ENCODE data around the gene C12orf76. TPM values are rescaled to one million over a fixed set of nuclear protein-coding genes. Genes with fewer than 3 reads are reported as not detected.

The C12orf76 gene
- total and polyA plus RNA-seq, 4 experiments from 2014 or later, result 16.4 to 33.5 (median 22.0) TPM

- CTCF ChIA-PET (ENCODE audit: partially characterized antibody), result interaction anchor here (0.8 to 1.8 kb wide), 5 partner anchors 9 to 170 kb away, joined by 3 to 5 read pairs (median 3); no protein-coding TSS in a partner anchor
- peaks cover 56 to 80% of the 10 kb centered on the region in 2 donors for H3K36me3 Mint-ChIP-seq
- H3K9me3 ChIP-seq (ENCODE audit: control insufficient read depth in 1 of 2, low read length in 2 of 2), result no peaks in the 10 kb centered on the region
- peaks cover 0 to 3% (median under 1%) of the 10 kb centered on the region in 4 donors for H3K4me1 Mint-ChIP-seq
- H3K27ac ChIP-seq (ENCODE audit: low read depth, low read length), result no peak overlapping the region
- peaks cover 69% of the 10 kb centered on the region for H3K36me3 ChIP-seq (ENCODE audit: insufficient read depth, low read length)
- intact Hi-C loops (cut with micrococcal nuclease), result no loop called here
- H3K9me3 Mint-ChIP-seq, result no peaks in the 10 kb centered on the region
- H3K27me3 ChIP-seq (ENCODE audit: insufficient read depth, low read length), result no peaks in the 10 kb centered on the region
- peak overlapping the region in 6 of 7 donors; percentile 17 to 64 (median 58) for H3K27ac Mint-ChIP-seq
- DNase-seq, result no peak
- POLR2A ChIA-PET (ENCODE audit: partially characterized antibody), result interaction anchor here (0.6 to 1.1 kb wide), 2 partner anchors 28 to 216 kb away, joined by 3 to 5 read pairs; no protein-coding TSS in a partner anchor
- no peaks in the 10 kb centered on the region for H3K27me3 Mint-ChIP-seq
- H3K4me3 Mint-ChIP-seq, result no peak overlapping the region
- H3K4me1 ChIP-seq (ENCODE audit: insufficient read depth, low read length), result no peaks in the 10 kb centered on the region
- H3K4me3 ChIP-seq (ENCODE audit: low read length in 2 of 2), result no peak overlapping the region
These were observed 25.0 kb downstream of the C12orf76 start for GRCh38 chr12:110023059-110023980.

DNA sequence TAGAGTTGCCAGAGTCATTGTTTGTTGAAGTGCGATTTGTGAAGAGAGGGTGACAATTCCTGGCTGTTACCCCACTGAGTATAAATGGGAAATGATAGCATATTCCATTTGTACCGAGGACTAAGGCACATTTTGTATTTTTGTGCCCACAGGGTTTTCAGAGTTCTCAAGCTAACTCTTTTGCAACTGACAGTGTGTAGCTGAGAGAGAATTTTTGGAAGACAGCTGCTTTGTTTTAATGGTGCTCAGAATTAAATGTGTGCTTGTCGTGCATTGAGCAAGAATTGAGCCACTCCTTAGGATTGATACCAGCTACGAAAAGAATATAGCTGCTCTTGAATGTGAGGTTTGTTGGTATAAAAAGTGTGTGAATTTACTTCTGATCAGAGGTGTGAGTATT, 27.4 kb downstream of the C12orf76 start:
- H3K9me3 ChIP-seq (ENCODE audit: control insufficient read depth in 1 of 2, low read length in 2 of 2), result no peaks in the 10 kb centered on the region
- intact Hi-C loops (cut with micrococcal nuclease), result no loop called here
- peak overlapping the region in 1 of 7 donors; percentile 15 for H3K27ac Mint-ChIP-seq
- H3K4me3 ChIP-seq (ENCODE audit: low read length in 2 of 2), result no peak overlapping the region
- peaks cover 0 to 3% (median under 1%) of the 10 kb centered on the region in 4 donors for H3K4me1 Mint-ChIP-seq
- H3K27me3 ChIP-seq (ENCODE audit: insufficient read depth, low read length), result no peaks in the 10 kb centered on the region
- no peak overlapping the region for H3K27ac ChIP-seq (ENCODE audit: low read depth, low read length)
- peaks cover 48 to 78% of the 10 kb centered on the region in 2 donors for H3K36me3 Mint-ChIP-seq
- CTCF ChIA-PET (ENCODE audit: partially characterized antibody), result interaction anchor here (0.6 to 1.0 kb wide), 4 partner anchors 10 to 216 kb away, joined by 3 to 4 read pairs (median 3); no protein-coding TSS in a partner anchor
- no peaks in the 10 kb centered on the region for H3K9me3 Mint-ChIP-seq
- peaks cover 72% of the 10 kb centered on the region for H3K36me3 ChIP-seq (ENCODE audit: insufficient read depth, low read length)
- POLR2A ChIA-PET (ENCODE audit: partially characterized antibody), result no interaction called here
- no peaks in the 10 kb centered on the region for H3K4me1 ChIP-seq (ENCODE audit: insufficient read depth, low read length)
- H3K4me3 Mint-ChIP-seq, result no peak overlapping the region
- H3K27me3 Mint-ChIP-seq, result no peaks in the 10 kb centered on the region
- no peak for DNase-seq

- Mint-ChIP-seq H3K4me1 (peaks cover 29 to 43% (median 37%) of the 10 kb centered on the region in 4 donors), H3K9me3 (no peaks in the 10 kb centered on the region), H3K4me3 (peak overlapping the region in 7 of 8 donors; percentile 32 to 84 (median 60)), H3K36me3 (peaks cover 35 to 64% of the 10 kb centered on the region in 2 donors), H3K27ac (peak overlapping the region; percentile 61 to 94 (median 84)), H3K27me3 (no peaks in the 10 kb centered on the region)
- intact Hi-C loops (cut with micrococcal nuclease), result loop anchor here (1.0 to 5.0 kb wide), 5 partner anchors 68 to 208 kb away; partner anchors contain the start of gene TCHP
- Histone ChIP-seq H3K4me1 (ENCODE audit: insufficient read depth, low read length) (peaks cover 42% of the 10 kb centered on the region), H3K9me3 (ENCODE audit: control insufficient read depth in 1 of 2, low read length in 2 of 2) (no peaks in the 10 kb centered on the region), H3K27me3 (ENCODE audit: insufficient read depth, low read length) (no peaks in the 10 kb centered on the region), H3K27ac (ENCODE audit: low read depth, low read length) (peak overlapping the region; percentile 46), H3K36me3 (ENCODE audit: insufficient read depth, low read length) (peaks cover 42% of the 10 kb centered on the region), H3K4me3 (ENCODE audit: low read length in 2 of 2) (no peak overlapping the region)
- CTCF ChIA-PET (ENCODE audit: partially characterized antibody), result interaction anchor here (0.7 to 1.6 kb wide), 9 partner anchors 16 to 161 kb away, joined by 3 to 5 read pairs (median 3); partner anchors contain the start of genes ANKRD13A and GIT2
- peak in 3 of 5 donors; percentile 45 to 51 (median 45) for DNase-seq
- POLR2A ChIA-PET (ENCODE audit: partially characterized antibody), result no interaction called here
These were observed 33.2 kb downstream of the C12orf76 start for GRCh38 chr12:110015132-110015531.

GRCh38 chr12:110012659-110013058, 35.7 kb downstream of the C12orf76 start:
- Mint-ChIP-seq H3K4me3 (peak overlapping the region in 4 of 8 donors; percentile 55 to 77 (median 72)), H3K27me3 (no peaks in the 10 kb centered on the region), H3K27ac (peak overlapping the region; percentile 79 to 97 (median 94)), H3K4me1 (peaks cover 44 to 67% (median 56%) of the 10 kb centered on the region in 4 donors), H3K9me3 (no peaks in the 10 kb centered on the region), H3K36me3 (peaks cover 22 to 51% of the 10 kb centered on the region in 2 donors)
- peaks cover 20% of the 10 kb centered on the region for H3K36me3 ChIP-seq (ENCODE audit: insufficient read depth, low read length)
- intact Hi-C loops (cut with micrococcal nuclease), result no loop called here
- POLR2A ChIA-PET (ENCODE audit: partially characterized antibody), result interaction anchor here (1.3 to 2.8 kb wide), 4 partner anchors 12 to 45 kb away, joined by 3 to 19 read pairs (median 9); partner anchors contain the start of genes ANKRD13A and GIT2
- no peaks in the 10 kb centered on the region for H3K27me3 ChIP-seq (ENCODE audit: insufficient read depth, low read length)
- H3K27ac ChIP-seq (ENCODE audit: low read depth, low read length), result peak overlapping the region; percentile 43
- no peaks in the 10 kb centered on the region for H3K9me3 ChIP-seq (ENCODE audit: control insufficient read depth in 1 of 2, low read length in 2 of 2)
- CTCF ChIA-PET (ENCODE audit: partially characterized antibody), result interaction anchor here (1.2 to 2.3 kb wide), 8 partner anchors 10 to 167 kb away, joined by 3 to 11 read pairs (median 4); no protein-coding TSS in a partner anchor
- H3K4me1 ChIP-seq (ENCODE audit: insufficient read depth, low read length), result peaks cover 66% of the 10 kb centered on the region
- DNase-seq, result no peak
- H3K4me3 ChIP-seq (ENCODE audit: low read length in 2 of 2), result no peak overlapping the region

DNA sequence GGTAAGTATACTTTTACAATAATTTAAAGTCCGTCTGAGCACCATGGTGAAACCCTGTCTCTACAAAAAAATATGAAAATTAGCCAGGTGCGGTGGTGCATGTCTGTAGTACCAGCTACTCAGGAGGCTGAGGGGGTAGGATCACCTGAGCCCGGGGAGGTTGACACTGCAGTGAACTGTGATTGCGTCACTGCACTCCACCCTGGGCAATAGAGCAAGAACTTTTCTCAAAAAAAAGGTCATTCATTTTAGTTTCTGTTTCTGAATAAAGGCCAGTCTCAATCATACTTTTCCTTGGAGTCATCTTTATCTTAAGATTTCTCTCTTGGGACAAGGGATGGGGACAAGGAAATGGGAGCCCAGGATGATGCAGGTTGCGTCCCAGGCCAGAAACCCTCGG, 36.2 kb downstream of the C12orf76 start:
- Histone ChIP-seq H3K27ac (ENCODE audit: low read depth, low read length) (peak overlapping the region; percentile 43), H3K27me3 (ENCODE audit: insufficient read depth, low read length) (no peaks in the 10 kb centered on the region), H3K4me3 (ENCODE audit: low read length in 2 of 2) (no peak overlapping the region), H3K36me3 (ENCODE audit: insufficient read depth, low read length) (peaks cover 16% of the 10 kb centered on the region), H3K4me1 (ENCODE audit: insufficient read depth, low read length) (peaks cover 68% of the 10 kb centered on the region), H3K9me3 (ENCODE audit: control insufficient read depth in 1 of 2, low read length in 2 of 2) (no peaks in the 10 kb centered on the region)
- Mint-ChIP-seq H3K4me3 (peak overlapping the region; percentile 2 to 89 (median 72)), H3K27me3 (no peaks in the 10 kb centered on the region), H3K9me3 (no peaks in the 10 kb centered on the region), H3K4me1 (peaks cover 44 to 69% (median 56%) of the 10 kb centered on the region in 4 donors), H3K36me3 (peaks cover 22 to 46% of the 10 kb centered on the region in 2 donors), H3K27ac (peak overlapping the region; percentile 79 to 97 (median 94))
- intact Hi-C loops (cut with micrococcal nuclease), result no loop called here
- peak in 4 of 5 donors; percentile 35 to 81 (median 44) for DNase-seq
- ChIA-PET POLR2A (ENCODE audit: partially characterized antibody) (interaction anchor here (1.3 to 2.8 kb wide), 5 partner anchors 11 to 45 kb away, joined by 3 to 19 read pairs (median 15); partner anchors contain the start of genes ANKRD13A and GIT2), CTCF (ENCODE audit: partially characterized antibody) (interaction anchor here (1.4 to 2.3 kb wide), 4 partner anchors 9 to 33 kb away, joined by 3 to 11 read pairs (median 4); no protein-coding TSS in a partner anchor)

DNA sequence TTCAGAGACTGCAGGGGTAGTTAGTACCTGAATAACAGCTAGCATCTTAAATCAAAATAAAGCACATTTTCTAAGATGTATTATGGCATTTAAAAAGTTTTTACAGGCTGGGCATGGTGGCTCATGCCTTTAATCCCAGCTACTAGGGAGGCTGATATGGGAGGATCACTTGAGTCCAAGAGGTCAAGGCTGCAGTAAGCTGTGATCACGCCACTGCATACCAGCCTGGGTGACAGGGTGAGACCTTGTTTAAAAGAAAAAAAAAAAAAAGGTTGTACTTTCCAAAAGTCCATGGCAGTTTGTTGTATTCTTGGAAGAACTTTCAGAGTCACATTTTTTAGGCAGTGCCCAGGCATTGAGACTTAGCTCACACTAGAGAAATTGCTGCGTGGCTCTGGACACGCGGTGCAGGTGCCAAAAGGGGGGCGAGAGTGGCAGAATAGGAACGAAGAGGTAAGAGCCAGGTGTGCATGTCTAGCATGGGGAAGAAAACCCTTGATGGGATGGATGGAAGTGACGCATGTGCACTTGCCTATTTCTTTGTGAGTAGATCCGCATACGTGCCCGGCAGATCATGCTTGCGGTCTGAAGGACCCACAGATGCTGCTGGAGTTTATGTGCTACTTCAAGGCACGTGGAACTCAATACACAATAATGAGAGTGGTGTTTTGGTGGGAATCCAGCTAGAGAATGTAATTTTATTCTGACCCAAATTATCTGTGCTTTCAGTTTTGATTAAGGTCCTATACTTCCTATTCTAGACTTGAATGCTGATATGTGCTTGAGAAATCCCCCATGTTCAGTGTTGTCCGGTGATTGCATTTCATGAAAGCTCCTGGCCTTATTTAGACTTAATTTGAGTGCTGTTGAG, 37.2 kb downstream of the C12orf76 start:
- peaks cover 13% of the 10 kb centered on the region for H3K36me3 ChIP-seq (ENCODE audit: insufficient read depth, low read length)
- peaks cover 52 to 80% (median 66%) of the 10 kb centered on the region in 4 donors for H3K4me1 Mint-ChIP-seq
- DNase-seq, result peak in 3 of 5 donors; percentile 32 to 76 (median 46)

More for the DNA sequence above, 37.2 kb downstream of the C12orf76 start:
- ChIA-PET CTCF (ENCODE audit: partially characterized antibody) (interaction anchor here (0.8 to 1.7 kb wide), 2 partner anchors 10 to 11 kb away, joined by 3 to 4 read pairs; no protein-coding TSS in a partner anchor), POLR2A (ENCODE audit: partially characterized antibody) (interaction anchor here (0.5 to 2.8 kb wide), 4 partner anchors 12 to 65 kb away, joined by 3 to 19 read pairs (median 12); partner anchors contain the start of genes ANKRD13A and GIT2)
- Mint-ChIP-seq H3K36me3 (peaks cover 18 to 41% of the 10 kb centered on the region in 2 donors), H3K9me3 (no peaks in the 10 kb centered on the region), H3K27me3 (no peaks in the 10 kb centered on the region), H3K27ac (peak overlapping the region; percentile 79 to 97 (median 94)), H3K4me3 (peak overlapping the region; percentile 70 to 89 (median 78))
- Histone ChIP-seq H3K4me1 (ENCODE audit: insufficient read depth, low read length) (peaks cover 78% of the 10 kb centered on the region), H3K4me3 (ENCODE audit: low read length in 2 of 2) (peak overlapping the region in 1 of 2 donors; percentile 2), H3K27me3 (ENCODE audit: insufficient read depth, low read length) (no peaks in the 10 kb centered on the region), H3K27ac (ENCODE audit: low read depth, low read length) (peak overlapping the region; percentile 43), H3K9me3 (ENCODE audit: control insufficient read depth in 1 of 2, low read length in 2 of 2) (no peaks in the 10 kb centered on the region)
- intact Hi-C loops (cut with micrococcal nuclease), result loop anchor here (2.0 kb wide), 1 partner anchor 16 kb away; no protein-coding TSS in a partner anchor

Data from CD4-positive, alpha-beta memory T cell (primary cell).